HG02642 (cell line): ENCODE results near the gene ZACN.

Source experiments
- ATAC-seq: cut with Tn5 transposase; IDR thresholded peaks from one replicate; pipeline ENCODE4 v1.9.1; 2021; ENCODE audit warnings: mild to moderate bottlenecking; ENCODE audit not compliant: unreplicated experiment, poor library complexity

The ZACN gene

GRCh38 chr17:76080768-76081287 lies 1.8 kb downstream of the ZACN start:
- no peak for ATAC-seq

- ATAC-seq: no peak
Observed at GRCh38 chr17:76081295-76082210, 2.6 kb downstream of the ZACN start.

DNA sequence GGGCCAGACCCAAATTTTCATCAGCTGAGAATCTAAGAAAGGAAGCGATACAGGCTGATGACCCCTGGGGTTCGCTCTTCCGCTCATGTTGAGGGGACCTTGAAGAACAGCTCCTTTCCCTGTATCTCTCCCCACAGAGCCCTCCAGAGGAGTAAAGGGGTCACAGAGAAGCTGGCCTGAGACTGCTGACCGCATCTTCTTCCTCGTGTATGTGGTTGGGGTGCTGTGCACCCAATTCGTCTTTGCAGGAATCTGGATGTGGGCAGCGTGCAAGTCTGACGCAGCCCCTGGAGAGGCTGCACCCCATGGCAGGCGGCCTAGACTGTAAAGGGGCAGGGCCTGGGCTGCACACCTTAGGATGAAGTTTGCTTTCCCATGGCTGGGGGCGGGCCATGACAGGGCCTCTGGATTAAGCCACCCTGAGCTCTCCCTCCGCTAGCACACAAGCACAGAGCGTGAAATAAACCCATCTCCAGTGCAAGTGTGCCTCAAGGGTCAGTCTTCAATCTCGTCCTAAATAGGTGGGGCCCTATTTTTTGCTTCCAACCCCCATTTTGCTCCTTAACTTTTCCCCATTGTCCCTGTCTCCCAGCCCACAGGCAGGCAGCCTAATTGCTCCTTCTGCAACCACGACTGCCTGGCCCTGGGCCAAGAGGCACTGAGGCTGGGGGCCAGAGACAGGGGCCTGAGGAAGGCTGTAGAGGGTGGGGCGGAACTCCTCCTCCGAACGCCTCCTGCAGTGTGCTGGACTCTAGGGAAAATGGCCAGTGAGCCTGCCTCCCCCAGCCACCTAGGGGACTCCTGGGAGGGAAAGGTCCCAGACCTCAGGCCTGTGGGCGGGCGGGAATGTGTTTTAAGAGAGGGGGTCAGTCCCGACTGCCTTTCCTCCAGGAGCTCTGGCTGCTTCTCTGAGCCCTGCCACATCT lies 3.6 kb downstream of the ZACN start:
- ATAC-seq: no peak

DNA sequence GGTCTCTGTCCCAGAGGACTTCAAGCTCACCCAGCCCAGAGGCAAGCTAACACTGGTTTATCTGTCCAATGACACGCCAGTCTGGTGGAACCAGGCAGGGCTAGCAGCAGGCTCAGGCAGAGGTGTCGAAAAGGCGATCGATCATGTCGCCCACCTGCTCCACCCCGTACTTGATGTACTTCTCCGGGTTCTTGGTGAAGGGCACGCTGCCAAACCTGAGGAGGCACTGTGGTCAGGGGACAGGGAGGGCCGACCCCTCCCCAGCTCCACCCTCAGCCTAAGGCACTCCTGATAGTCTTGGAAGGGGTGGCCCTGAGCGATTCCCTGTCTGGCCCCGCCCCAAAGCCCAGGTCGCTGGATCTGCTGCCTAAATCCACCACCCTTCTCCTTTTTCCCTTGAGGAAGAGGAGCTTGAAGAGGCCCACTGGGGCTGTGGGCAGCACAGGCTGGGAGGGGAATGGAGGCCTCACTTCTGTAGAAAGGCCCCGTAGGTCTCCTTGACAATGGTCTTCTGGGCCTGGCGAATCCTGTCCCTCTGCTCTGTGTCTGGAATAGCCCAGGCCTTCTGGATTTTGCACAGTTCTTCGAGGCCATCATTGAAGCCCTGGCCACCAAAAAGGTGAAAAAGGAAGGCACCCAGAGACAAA lies 4.7 kb downstream of the ZACN start:
- no peak for ATAC-seq

DNA sequence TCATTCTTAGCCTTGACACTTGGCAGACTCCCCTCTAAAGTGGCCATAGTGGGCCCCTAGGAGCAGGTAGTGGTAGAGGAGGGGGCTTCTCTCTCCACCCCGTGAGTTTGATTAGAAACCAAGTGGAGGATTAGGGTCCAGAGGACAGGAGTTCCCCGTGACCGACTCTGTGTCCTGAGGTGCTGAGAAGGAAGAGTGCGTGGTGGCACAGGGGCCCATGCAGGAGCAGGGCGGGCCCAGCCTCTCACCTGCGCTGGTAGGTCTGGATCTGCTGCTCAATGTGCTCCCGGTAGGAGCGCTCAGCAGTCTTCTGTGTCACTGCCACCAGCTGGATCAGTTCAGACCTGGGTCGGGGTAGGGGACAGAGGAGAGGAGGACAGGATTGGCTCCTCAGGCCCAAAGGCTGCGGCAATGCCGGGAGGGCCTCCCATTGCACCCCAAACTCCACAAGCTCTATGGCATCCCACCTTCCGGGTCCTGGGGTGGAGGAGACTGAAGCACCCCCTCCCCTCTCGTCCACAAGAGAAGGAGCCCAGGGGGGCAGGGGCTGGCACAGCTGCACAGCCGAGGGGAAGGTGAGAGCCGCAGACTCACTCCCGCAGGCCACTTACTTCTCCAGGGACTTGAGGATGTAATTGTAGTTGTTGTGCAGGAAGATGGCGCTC lies 6.2 kb downstream of the ZACN start:
- no peak for ATAC-seq

- ATAC-seq: no peak
Observed at GRCh38 chr17:76085731-76086366, 6.9 kb downstream of the ZACN start.

DNA sequence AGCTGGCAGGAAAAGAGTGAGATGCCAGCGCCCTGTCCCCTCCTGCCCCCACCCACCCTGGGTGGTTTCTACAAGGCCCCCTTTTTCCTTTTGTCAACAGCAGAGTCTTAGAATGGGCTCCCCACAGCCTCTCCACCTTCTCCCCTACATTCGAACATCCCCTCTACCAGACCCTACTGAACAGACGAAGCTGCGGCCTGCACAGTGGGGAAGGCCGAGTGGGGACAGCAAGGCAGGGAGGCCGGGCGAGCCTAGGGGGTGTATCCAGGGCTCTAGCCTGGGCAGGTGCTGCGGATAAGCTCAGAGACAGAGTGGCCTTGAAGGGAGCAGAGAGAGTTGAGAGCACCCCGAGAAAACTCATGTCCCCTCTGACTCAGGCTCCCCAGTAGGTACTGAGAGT lies 7.4 kb downstream of the ZACN start:
- ATAC-seq: no peak

DNA sequence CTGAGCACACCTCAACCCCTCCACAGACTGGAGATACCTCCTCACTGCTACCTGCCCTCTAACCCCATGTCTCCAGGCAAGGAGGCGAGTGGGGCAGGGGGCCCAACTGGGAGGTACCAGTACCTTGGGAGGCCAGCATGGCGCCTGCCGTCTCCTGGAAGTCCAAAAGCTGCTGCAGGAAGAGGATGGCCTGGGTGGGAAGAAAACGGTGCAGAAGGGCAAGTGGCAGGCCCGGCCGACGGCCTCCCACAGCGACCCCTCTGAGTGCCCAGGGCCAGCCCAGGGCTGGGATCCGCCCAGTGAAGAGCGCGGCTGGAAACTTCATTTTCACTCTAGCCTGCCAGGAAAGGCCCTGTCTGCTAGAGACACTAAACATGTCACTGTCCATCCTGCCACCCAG lies 8.5 kb downstream of the ZACN start:
- no peak for ATAC-seq

- no peak for ATAC-seq
Observed at GRCh38 chr17:76088041-76088867, 9.3 kb downstream of the ZACN start.

- no peak for ATAC-seq
Observed at GRCh38 chr17:76088868-76089576, 10.0 kb downstream of the ZACN start.

- no peak for ATAC-seq
Observed at GRCh38 chr17:76089680-76090516, 10.9 kb downstream of the ZACN start.

DNA sequence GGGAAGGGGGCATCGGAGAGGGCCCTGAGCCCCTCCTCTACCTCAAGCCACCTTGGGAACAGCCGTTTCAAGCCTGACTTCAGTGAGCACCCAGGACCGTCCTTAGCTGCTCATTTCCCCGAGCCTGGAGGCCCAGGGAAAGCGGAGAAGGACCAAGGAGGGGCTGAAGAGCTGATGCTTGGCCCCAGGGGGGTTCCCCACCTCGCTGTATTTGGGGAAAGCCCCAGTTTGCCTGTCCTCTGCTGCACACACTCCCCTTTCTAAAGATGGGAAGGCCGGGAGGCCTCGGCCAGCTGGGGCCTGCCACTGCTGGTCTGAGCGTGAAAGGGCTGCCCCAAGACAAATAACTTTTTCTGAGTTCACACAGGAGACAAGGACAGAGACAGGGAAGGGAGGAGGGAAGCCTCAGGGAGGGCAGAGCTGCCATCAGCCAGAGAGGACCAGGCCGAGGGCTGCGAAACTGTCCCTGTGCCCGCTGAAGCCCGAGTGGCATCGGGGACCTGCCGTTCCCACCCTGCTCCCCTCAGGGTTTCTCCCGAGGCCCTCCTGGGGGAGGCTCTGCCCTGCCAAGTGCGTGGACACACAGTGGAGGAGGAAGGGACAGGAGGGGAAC lies 11.6 kb downstream of the ZACN start:
- ATAC-seq: no peak

- no peak for ATAC-seq
Observed at GRCh38 chr17:76091526-76092286, 12.7 kb downstream of the ZACN start.

DNA sequence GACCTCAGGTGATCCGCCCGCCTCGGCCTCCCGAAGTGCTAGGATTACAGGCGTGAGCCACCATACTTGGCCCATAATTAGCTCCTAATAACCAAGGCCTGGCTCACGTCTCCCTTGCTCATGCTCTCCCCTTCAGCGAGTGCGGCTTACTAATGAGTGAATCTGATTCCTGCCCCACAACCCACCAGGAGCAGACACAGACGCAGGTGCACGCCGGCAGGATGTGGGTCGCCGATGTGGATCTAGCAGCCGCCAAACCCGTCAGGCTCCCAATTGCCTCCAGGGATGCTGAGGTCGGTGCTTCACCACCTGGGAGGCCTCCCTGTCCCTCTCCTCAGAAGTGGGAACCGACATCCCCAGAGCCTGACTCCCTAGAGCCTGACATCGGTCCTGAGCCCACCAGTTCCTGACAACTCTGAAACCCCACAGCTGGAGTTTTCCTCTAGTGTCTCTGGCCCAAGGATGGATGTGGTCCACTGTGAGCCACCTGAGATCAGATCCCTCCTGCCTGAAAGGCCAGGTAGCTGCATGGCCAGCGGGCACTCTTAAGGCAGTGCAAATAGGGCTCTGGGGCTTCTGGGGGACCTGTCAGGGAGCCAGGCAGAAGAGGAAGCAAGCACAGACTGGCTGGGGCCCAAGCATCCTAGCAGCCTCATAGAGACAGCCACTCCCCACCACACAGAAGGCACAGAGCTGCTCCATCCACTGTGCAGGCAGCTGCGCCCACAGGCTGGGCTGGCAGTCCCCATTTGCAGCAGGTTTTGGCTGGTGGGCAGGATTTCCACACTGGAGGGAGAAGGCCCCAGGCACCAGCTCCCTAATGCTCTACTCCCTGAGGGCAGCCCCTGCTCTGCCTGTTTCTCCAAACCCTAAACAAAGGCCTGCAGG lies 13.8 kb downstream of the ZACN start:
- ATAC-seq: no peak

- ATAC-seq: no peak
Observed at GRCh38 chr17:76094046-76094445, 15.1 kb downstream of the ZACN start.
